NCI-H774 (cell line): ENCODE results near the gene ABCC4.
"Not testable (repeated sequence)": the region's sequence is repeated elsewhere in the genome, so short reads cannot be mapped to it uniquely, and the experiment has no call there.

Experiments used
- DNase-seq: peaks from one replicate; lab custom pipeline; 2025; lab: John Stamatoyannopoulos, UW

The ABCC4 gene

GRCh38 chr13:95199896-95200295 is 101.4 kb downstream of the ABCC4 start:
- DNase-seq = no peak

GRCh38 chr13:95198606-95199005 is 102.6 kb downstream of the ABCC4 start:
- DNase-seq = not testable (repeated sequence)

GRCh38 chr13:95197548-95197947 is 103.7 kb downstream of the ABCC4 start:
- DNase-seq = no peak

GRCh38 chr13:95195146-95195545 is 106.1 kb downstream of the ABCC4 start:
- DNase-seq = no peak

GRCh38 chr13:95193509-95194230 is 107.6 kb downstream of the ABCC4 start:
- no peak for DNase-seq

GRCh38 chr13:95192998-95193397 is 108.3 kb downstream of the ABCC4 start:
- DNase-seq = no peak

GRCh38 chr13:95192564-95192945 is 108.7 kb downstream of the ABCC4 start:
- DNase-seq = not testable (repeated sequence)

- DNase-seq = no peak
Measured at GRCh38 chr13:95191821-95192563, 109.3 kb downstream of the ABCC4 start.

GRCh38 chr13:95188128-95188527 is 113.1 kb downstream of the ABCC4 start:
- DNase-seq = no peak

- no peak for DNase-seq
Measured at GRCh38 chr13:95185851-95186250, 115.4 kb downstream of the ABCC4 start.

- DNase-seq = no peak
Measured at GRCh38 chr13:95185311-95185710, 115.9 kb downstream of the ABCC4 start.

GRCh38 chr13:95184317-95184716 is 116.9 kb downstream of the ABCC4 start:
- no peak for DNase-seq

- DNase-seq = no peak
Measured at GRCh38 chr13:95182570-95183265, 118.5 kb downstream of the ABCC4 start.

- DNase-seq = no peak
Measured at GRCh38 chr13:95181586-95181985, 119.7 kb downstream of the ABCC4 start.

- DNase-seq = no peak
Measured at GRCh38 chr13:95180513-95181245, 120.6 kb downstream of the ABCC4 start.

- DNase-seq = no peak
Measured at GRCh38 chr13:95176611-95177259, 124.5 kb downstream of the ABCC4 start.

- DNase-seq = no peak
Measured at GRCh38 chr13:95174517-95174916, 126.7 kb downstream of the ABCC4 start.

- DNase-seq = no peak
Measured at GRCh38 chr13:95168191-95168590, 133.1 kb downstream of the ABCC4 start.

- not testable (repeated sequence) for DNase-seq
Measured at GRCh38 chr13:95167003-95167402, 134.2 kb downstream of the ABCC4 start.

- no peak for DNase-seq
Measured at GRCh38 chr13:95164830-95165229, 136.4 kb downstream of the ABCC4 start.

GRCh38 chr13:95160112-95160906 is 140.9 kb downstream of the ABCC4 start:
- DNase-seq = no peak
